Loucy (cell line): ENCODE measurements around the gene THADA.

Source experiments
- EZH2phosphoT487 ChIP-seq: fragments of 200-600 bp; IDR thresholded peaks from 2 replicates; pipeline ENCODE4 v1.6.1; 2018; ENCODE audit warnings: antibody characterized with exemption, mild to moderate bottlenecking, moderate library complexity, borderline replicate concordance
- TF ChIP-seq, protein P1 (sequence below): fragments of 200-600 bp; sonication (generic); conservative IDR thresholded peaks from 2 replicates; pipeline ENCODE4 v1.5.1; 2014; ENCODE audit warnings: mild to moderate bottlenecking, antibody characterized with exemption, low read length

DNA sequence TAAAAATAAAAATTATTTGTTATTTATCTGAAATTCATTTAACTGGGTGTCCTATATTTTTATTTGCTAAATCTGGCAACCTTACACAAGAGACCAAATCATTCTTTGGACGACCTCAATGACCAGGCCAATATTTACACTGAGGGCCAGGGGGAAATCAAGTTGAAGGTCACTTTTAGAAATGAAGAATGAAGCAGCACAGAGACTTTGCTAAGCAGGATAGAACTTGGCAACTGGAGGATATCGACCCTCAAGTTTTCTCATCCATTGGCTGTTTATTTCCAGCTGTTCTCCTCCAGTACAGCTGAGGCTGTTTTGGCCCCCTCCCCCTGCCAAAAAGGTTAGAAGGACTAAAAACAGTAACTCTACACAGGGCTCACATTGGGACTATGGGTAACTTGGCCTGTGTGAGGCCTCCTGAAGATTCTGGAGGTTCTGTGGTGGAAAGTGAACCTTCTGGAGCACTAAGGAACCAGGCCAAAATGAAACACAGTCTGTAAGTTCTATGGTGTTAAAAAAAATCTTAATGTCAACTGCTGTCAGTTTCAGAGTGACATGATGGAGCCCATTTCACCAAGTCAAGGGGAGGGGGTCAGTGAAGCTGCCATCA is 337.2 kb downstream of the THADA start:
- TF ChIP-seq, protein P1, sequence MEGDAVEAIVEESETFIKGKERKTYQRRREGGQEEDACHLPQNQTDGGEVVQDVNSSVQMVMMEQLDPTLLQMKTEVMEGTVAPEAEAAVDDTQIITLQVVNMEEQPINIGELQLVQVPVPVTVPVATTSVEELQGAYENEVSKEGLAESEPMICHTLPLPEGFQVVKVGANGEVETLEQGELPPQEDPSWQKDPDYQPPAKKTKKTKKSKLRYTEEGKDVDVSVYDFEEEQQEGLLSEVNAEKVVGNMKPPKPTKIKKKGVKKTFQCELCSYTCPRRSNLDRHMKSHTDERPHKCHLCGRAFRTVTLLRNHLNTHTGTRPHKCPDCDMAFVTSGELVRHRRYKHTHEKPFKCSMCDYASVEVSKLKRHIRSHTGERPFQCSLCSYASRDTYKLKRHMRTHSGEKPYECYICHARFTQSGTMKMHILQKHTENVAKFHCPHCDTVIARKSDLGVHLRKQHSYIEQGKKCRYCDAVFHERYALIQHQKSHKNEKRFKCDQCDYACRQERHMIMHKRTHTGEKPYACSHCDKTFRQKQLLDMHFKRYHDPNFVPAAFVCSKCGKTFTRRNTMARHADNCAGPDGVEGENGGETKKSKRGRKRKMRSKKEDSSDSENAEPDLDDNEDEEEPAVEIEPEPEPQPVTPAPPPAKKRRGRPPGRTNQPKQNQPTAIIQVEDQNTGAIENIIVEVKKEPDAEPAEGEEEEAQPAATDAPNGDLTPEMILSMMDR, result no peak
- no peak for TF ChIP-seq EZH2phosphoT487
